GM12891 (cell line): Measurements from ENCODE around the gene PTER.

ENCODE experiments used
- POLR2A ChIP-seq: IDR thresholded peaks from 2 replicates; pipeline ENCODE4 v1.6.1; 2011; ENCODE audit warnings: low read depth, low read length, control low read depth
- POLR2AphosphoS5 ChIP-seq: IDR thresholded peaks from 2 replicates; pipeline ENCODE4 v1.6.1; 2011; ENCODE audit warnings: low read depth, low read length, control low read depth
- POU2F2 ChIP-seq: IDR thresholded peaks from 2 replicates; pipeline ENCODE4 v1.6.1; 2011; ENCODE audit warnings: low read depth, mild to moderate bottlenecking, control low read depth, low read length, moderate library complexity
- TAF1 ChIP-seq: IDR thresholded peaks from 2 replicates; pipeline ENCODE4 v1.6.1; 2011; ENCODE audit warnings: low read depth, low read length, control low read depth

DNA sequence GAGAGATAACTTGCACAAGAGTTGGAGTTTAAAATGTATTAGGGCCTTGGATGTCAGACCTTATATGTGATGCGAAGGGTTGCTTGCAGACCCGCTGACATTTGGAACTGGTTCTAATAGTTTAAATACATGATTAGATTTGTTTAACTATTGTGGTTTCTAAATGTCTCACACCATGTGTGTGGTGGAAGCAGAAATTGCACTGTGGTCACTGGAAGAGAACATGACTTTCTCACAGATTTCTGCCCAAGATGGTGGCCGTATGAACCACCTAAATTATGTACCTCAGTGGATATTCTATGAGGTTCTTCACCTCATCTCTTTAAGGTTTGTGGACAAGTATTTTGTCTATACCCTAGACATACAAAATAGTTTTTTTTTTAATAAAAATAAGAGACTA, 93.0 kb downstream of the PTER start:
- TF ChIP-seq POLR2A: no peak
- TF ChIP-seq POU2F2: no peak
- no peak for TF ChIP-seq POLR2AphosphoS5
- TF ChIP-seq TAF1: no peak
